ENCODE data around the gene ZNF462. TPM values are rescaled to one million over a fixed set of nuclear protein-coding genes. Genes with fewer than 3 reads are reported as not detected.

ZNF462 gene
- total RNA-seq, 1 experiment from 2014 or later: 34.5 TPM

GRCh38 chr9:106994463-106994862, 131.5 kb downstream of the ZNF462 start:
- H3K4me1 ChIP-seq: no peaks in the 10 kb centered on the region
- TF ChIP-seq, protein P1, sequence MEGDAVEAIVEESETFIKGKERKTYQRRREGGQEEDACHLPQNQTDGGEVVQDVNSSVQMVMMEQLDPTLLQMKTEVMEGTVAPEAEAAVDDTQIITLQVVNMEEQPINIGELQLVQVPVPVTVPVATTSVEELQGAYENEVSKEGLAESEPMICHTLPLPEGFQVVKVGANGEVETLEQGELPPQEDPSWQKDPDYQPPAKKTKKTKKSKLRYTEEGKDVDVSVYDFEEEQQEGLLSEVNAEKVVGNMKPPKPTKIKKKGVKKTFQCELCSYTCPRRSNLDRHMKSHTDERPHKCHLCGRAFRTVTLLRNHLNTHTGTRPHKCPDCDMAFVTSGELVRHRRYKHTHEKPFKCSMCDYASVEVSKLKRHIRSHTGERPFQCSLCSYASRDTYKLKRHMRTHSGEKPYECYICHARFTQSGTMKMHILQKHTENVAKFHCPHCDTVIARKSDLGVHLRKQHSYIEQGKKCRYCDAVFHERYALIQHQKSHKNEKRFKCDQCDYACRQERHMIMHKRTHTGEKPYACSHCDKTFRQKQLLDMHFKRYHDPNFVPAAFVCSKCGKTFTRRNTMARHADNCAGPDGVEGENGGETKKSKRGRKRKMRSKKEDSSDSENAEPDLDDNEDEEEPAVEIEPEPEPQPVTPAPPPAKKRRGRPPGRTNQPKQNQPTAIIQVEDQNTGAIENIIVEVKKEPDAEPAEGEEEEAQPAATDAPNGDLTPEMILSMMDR (IDR thresholded peaks at IDR 0.05; ENCODE audit: insufficient read depth in 1 of 2, low read depth in 1 of 2, low read length in 1 of 2, severe bottlenecking in 1 of 2, unreplicated experiment in 1 of 2): no peak
- no peak overlapping the region for H3K4me3 ChIP-seq (ENCODE audit: low read depth, low read length)
- intact Hi-C loops (cut with micrococcal nuclease; ENCODE audit: unreplicated experiment): no loop called here
- no peaks in the 10 kb centered on the region for H3K27me3 ChIP-seq (replicated peaks; ENCODE audit: control insufficient read depth, insufficient read depth, low read length)
- Mint-ChIP-seq H3K27ac (ENCODE audit: unreplicated experiment) (no peak overlapping the region), H3K36me3 (ENCODE audit: insufficient read depth, unreplicated experiment) (peaks cover 31% of the 10 kb centered on the region), H3K9me3 (ENCODE audit: unreplicated experiment) (no peaks in the 10 kb centered on the region), H3K27me3 (ENCODE audit: insufficient read depth, unreplicated experiment) (no peaks in the 10 kb centered on the region), H3K4me1 (ENCODE audit: low read depth, unreplicated experiment) (peaks cover 6% of the 10 kb centered on the region), H3K4me3 (ENCODE audit: unreplicated experiment) (no peak overlapping the region)
- no peaks in the 10 kb centered on the region for H3K9me3 ChIP-seq
- ChIA-PET CTCF (no interaction called here), POLR2A (no interaction called here)
- no peaks in the 10 kb centered on the region for H3K36me3 ChIP-seq (ENCODE audit: control insufficient read depth, insufficient read depth, low read length)
- no TSS peak for BruUV-seq (replicated peaks)
- no peak for DNase-seq

GRCh38 chr9:107000218-107000617, 137.3 kb downstream of the ZNF462 start:
- H3K4me1 ChIP-seq: no peaks in the 10 kb centered on the region
- no peak overlapping the region for H3K4me3 ChIP-seq (ENCODE audit: low read depth, low read length)
- Mint-ChIP-seq H3K27ac (ENCODE audit: unreplicated experiment) (no peak overlapping the region), H3K4me1 (ENCODE audit: low read depth, unreplicated experiment) (no peaks in the 10 kb centered on the region), H3K36me3 (ENCODE audit: insufficient read depth, unreplicated experiment) (peaks cover 33% of the 10 kb centered on the region), H3K9me3 (ENCODE audit: unreplicated experiment) (no peaks in the 10 kb centered on the region), H3K4me3 (ENCODE audit: unreplicated experiment) (no peak overlapping the region), H3K27me3 (ENCODE audit: insufficient read depth, unreplicated experiment) (no peaks in the 10 kb centered on the region)
- no TSS peak for BruUV-seq (replicated peaks)
- intact Hi-C loops (cut with micrococcal nuclease; ENCODE audit: unreplicated experiment): no loop called here
- POLR2A ChIA-PET: no interaction called here
- no peaks in the 10 kb centered on the region for H3K27me3 ChIP-seq (replicated peaks; ENCODE audit: control insufficient read depth, insufficient read depth, low read length)
- H3K9me3 ChIP-seq: no peaks in the 10 kb centered on the region
- CTCF ChIA-PET: no interaction called here
- no peak for DNase-seq
- H3K36me3 ChIP-seq (ENCODE audit: control insufficient read depth, insufficient read depth, low read length): no peaks in the 10 kb centered on the region; the same call in 1 of the 2 replicates
- TF ChIP-seq, protein P1 (IDR thresholded peaks at IDR 0.05; ENCODE audit: insufficient read depth in 1 of 2, low read depth in 1 of 2, low read length in 1 of 2, severe bottlenecking in 1 of 2, unreplicated experiment in 1 of 2): no peak

DNA sequence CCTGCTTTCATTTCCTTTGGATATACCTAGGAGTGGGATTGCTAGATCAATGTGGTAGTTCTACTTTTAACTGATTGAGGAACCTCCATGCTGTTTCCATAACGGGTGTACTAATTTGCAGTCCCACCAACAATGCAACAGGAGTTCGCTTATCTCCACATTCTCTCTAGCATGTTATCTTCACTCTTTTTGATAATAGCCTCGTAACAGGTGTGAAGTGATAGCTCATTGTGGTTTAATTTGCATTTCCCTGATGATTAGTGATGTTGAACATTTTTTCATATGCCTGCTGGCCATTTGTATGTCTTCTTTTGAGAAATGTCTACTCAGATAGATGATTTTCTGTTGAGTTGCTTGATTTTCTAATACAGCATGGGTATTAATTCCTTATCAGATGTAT, 142.2 kb downstream of the ZNF462 start:
- no peaks in the 10 kb centered on the region for H3K27me3 Mint-ChIP-seq (ENCODE audit: insufficient read depth, unreplicated experiment)
- intact Hi-C loops (cut with micrococcal nuclease; ENCODE audit: unreplicated experiment): no loop called here
- CTCF ChIA-PET: no interaction called here
- Histone ChIP-seq H3K4me3 (ENCODE audit: low read depth, low read length) (no peak overlapping the region), H3K4me1 (no peaks in the 10 kb centered on the region), H3K9me3 (no peaks in the 10 kb centered on the region), H3K36me3 (ENCODE audit: control insufficient read depth, insufficient read depth, low read length) (peaks cover 2% of the 10 kb centered on the region; the same call in 1 of the 2 replicates), H3K27me3 (replicated peaks; ENCODE audit: control insufficient read depth, insufficient read depth, low read length) (no peaks in the 10 kb centered on the region)
- no peak overlapping the region for H3K27ac Mint-ChIP-seq (ENCODE audit: unreplicated experiment)
- H3K4me1 Mint-ChIP-seq (ENCODE audit: low read depth, unreplicated experiment): no peaks in the 10 kb centered on the region
- peaks cover 11% of the 10 kb centered on the region for H3K9me3 Mint-ChIP-seq (ENCODE audit: unreplicated experiment)
- H3K36me3 Mint-ChIP-seq (ENCODE audit: insufficient read depth, unreplicated experiment): peaks cover 49% of the 10 kb centered on the region
- POLR2A ChIA-PET: no interaction called here
- no TSS peak for BruUV-seq (replicated peaks)
- H3K4me3 Mint-ChIP-seq (ENCODE audit: unreplicated experiment): no peak overlapping the region
- DNase-seq: no peak
- TF ChIP-seq, protein P1 (IDR thresholded peaks at IDR 0.05; ENCODE audit: insufficient read depth in 1 of 2, low read depth in 1 of 2, low read length in 1 of 2, severe bottlenecking in 1 of 2, unreplicated experiment in 1 of 2): no peak

All from Caco-2 (cell line).